DND-41 (cell line): ENCODE data around the gene LUZP1.

Experiments used
- EZH2 ChIP-seq: IDR thresholded peaks from 3 replicates; pipeline ENCODE4 v1.6.1; 2012; ENCODE audit warnings: borderline replicate concordance, low read depth, mild to moderate bottlenecking, moderate library complexity, low read length, inconsistent platforms; ENCODE audit not compliant: severe bottlenecking
- TF ChIP-seq, protein P1 (sequence below): IDR thresholded peaks from 2 replicates; pipeline ENCODE4 v1.5.1; 2012; ENCODE audit warnings: borderline replicate concordance, low read length, moderate library complexity, mild to moderate bottlenecking; ENCODE audit not compliant: poor library complexity, severe bottlenecking; ENCODE audit errors: extremely low read depth

DNA sequence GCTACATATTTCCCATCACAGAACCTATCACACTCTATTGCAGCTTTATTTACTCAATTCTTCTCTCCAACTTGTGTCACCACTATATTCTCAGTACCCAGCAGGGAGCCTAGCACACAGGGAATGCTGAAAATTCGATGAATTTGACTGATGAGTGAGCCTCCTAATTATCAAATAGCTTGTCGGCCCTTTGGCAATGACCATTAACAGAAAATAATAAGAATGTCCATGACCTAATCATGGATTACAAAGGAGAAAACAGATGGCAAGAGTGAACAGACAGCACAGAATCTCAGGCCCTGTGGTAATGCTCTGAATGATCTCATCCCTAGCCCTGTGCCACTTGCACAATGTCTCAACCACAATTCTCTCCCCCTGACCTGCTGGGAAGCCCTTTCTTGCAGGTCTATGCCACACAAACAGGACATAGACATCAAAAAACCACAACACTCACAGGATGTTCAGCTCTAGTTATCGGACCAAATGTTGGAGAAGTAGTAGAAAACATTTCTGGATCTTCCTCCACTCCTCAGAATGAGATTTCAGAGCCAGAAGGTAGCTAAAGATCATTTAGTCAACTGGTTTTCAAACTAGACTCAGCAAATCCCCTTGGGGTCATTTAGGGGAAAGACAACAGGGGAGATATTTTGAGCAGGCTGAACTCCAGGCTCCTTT is 68.4 kb downstream of the LUZP1 start:
- TF ChIP-seq, protein P1, sequence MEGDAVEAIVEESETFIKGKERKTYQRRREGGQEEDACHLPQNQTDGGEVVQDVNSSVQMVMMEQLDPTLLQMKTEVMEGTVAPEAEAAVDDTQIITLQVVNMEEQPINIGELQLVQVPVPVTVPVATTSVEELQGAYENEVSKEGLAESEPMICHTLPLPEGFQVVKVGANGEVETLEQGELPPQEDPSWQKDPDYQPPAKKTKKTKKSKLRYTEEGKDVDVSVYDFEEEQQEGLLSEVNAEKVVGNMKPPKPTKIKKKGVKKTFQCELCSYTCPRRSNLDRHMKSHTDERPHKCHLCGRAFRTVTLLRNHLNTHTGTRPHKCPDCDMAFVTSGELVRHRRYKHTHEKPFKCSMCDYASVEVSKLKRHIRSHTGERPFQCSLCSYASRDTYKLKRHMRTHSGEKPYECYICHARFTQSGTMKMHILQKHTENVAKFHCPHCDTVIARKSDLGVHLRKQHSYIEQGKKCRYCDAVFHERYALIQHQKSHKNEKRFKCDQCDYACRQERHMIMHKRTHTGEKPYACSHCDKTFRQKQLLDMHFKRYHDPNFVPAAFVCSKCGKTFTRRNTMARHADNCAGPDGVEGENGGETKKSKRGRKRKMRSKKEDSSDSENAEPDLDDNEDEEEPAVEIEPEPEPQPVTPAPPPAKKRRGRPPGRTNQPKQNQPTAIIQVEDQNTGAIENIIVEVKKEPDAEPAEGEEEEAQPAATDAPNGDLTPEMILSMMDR, result no peak
- TF ChIP-seq EZH2, result no peak
